Activated CD4-positive, CD25-positive, alpha-beta regulatory T cell treated with anti-CD3 and anti-CD28 coated beads, Interleukin-2, amount 50 U/mL, for 24 hours (primary cell): Measurements from ENCODE around the gene SH3D19.
"Not testable (repeated sequence)": the region's sequence is repeated elsewhere in the genome, so short reads cannot be mapped to it uniquely, and the experiment has no call there.

Source experiments
- ATAC-seq, 2 donors: fragments of 150-1000 bp; cut with Tn5 transposase; one replicate each; pipeline ENCODE4 v1.10.0; 2021; ENCODE audit warnings: mild to moderate bottlenecking in 1 of 2, moderate library complexity in 1 of 2

SH3D19 gene

GRCh38 chr4:151268905-151269304 is 56.5 kb downstream of the SH3D19 start:
- ATAC-seq = not testable (repeated sequence)

GRCh38 chr4:151267822-151268535 is 57.4 kb downstream of the SH3D19 start:
- no peak for ATAC-seq

- ATAC-seq = no peak
Observed at GRCh38 chr4:151267104-151267503, 58.3 kb downstream of the SH3D19 start.

- no peak for ATAC-seq
Observed at GRCh38 chr4:151266497-151266896, 58.9 kb downstream of the SH3D19 start.

- ATAC-seq = no peak
Observed at GRCh38 chr4:151263455-151263854, 62.0 kb downstream of the SH3D19 start.

GRCh38 chr4:151260526-151260925 is 64.9 kb downstream of the SH3D19 start:
- no peak for ATAC-seq

- no peak for ATAC-seq
Observed at GRCh38 chr4:151259752-151260151, 65.7 kb downstream of the SH3D19 start.

- no peak for ATAC-seq
Observed at GRCh38 chr4:151257704-151258103, 67.7 kb downstream of the SH3D19 start.

- no peak for ATAC-seq
Observed at GRCh38 chr4:151256134-151256533, 69.3 kb downstream of the SH3D19 start.

- not testable (repeated sequence) for ATAC-seq
Observed at GRCh38 chr4:151255680-151256079, 69.7 kb downstream of the SH3D19 start.

- not testable (repeated sequence) for ATAC-seq
Observed at GRCh38 chr4:151255226-151255625, 70.2 kb downstream of the SH3D19 start.

GRCh38 chr4:151251603-151252304 is 73.7 kb downstream of the SH3D19 start:
- ATAC-seq = no peak

GRCh38 chr4:151250706-151251105 is 74.7 kb downstream of the SH3D19 start:
- ATAC-seq = no peak

- ATAC-seq = no peak
Observed at GRCh38 chr4:151248519-151248918, 76.9 kb downstream of the SH3D19 start.

- ATAC-seq = no peak
Observed at GRCh38 chr4:151247395-151247794, 78.0 kb downstream of the SH3D19 start.

GRCh38 chr4:151246742-151247141 is 78.7 kb downstream of the SH3D19 start:
- no peak for ATAC-seq

GRCh38 chr4:151242305-151242704 is 83.1 kb downstream of the SH3D19 start:
- ATAC-seq = no peak

GRCh38 chr4:151239608-151240007 is 85.8 kb downstream of the SH3D19 start:
- no peak for ATAC-seq

- no peak for ATAC-seq
Observed at GRCh38 chr4:151238477-151238876, 86.9 kb downstream of the SH3D19 start.

GRCh38 chr4:151236036-151236435 is 89.4 kb downstream of the SH3D19 start:
- ATAC-seq = no peak

GRCh38 chr4:151235373-151235772 is 90.0 kb downstream of the SH3D19 start:
- ATAC-seq = not testable (repeated sequence)

GRCh38 chr4:151233600-151233999 is 91.8 kb downstream of the SH3D19 start:
- ATAC-seq = no peak

GRCh38 chr4:151231915-151232595 is 93.3 kb downstream of the SH3D19 start:
- ATAC-seq = no peak
